Measurements from ENCODE around the gene ZNF84. TPM values are rescaled to one million over a fixed set of nuclear protein-coding genes. Genes with fewer than 3 reads are reported as not detected.

Gene ZNF84
- total and polyA plus RNA-seq, 10 of the 15 experiments (the other 5 are each of a cell fraction or from before 2014, with no cell fraction given) = 10.4 to 35.3 (median 16.6) TPM

DNA sequence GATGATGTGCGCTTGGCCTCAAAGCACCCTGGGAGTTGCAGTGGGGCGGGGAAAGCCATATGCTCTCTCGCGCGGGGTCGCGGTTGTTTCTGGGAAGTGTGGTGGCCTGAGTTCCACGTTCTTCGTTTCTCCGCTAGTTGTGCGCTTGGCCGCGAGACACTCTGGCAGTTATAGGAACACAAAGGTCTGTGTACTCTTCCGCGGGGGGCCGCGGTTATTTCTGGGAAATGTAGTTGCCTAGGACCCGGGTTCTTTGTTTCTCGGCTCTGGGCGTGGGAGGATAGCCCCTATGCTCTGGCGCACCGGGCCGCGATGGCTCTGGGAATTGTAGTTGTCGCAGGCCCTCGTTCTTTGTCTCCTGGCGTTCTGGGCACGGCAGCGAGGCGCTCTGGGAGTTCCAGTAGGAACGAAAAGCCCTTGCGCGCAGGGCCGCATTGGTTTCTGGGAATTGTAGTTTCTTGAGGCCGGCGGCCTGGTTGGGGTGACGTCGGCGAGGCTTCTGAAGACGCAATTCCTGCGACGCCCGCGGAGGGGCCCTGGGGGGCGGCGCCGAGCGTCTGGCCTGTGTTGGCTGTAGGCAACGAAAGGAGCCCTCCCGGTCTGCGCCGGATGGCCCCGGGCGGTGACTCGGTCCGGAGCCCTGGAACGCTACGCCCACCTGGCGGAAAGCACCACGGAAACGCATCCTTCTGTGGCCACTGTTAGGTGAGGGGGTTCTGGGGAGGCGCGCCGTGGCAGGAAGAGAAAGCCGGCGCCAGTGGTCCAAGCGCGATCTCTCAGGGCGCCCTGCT lies 43.3 kb downstream of the ZNF84 start, which contains the start of gene ZNF140 (continued):
- TF ChIP-seq SIX5 (IDR thresholded peaks at IDR 0.05; ENCODE audit: low read depth, low read length, severe bottlenecking) = peak; percentile 73
- TF ChIP-seq SP1 (IDR thresholded peaks at IDR 0.05; ENCODE audit: low read depth, low read length) = no peak
- TF ChIP-seq TARDBP (IDR thresholded peaks at IDR 0.05; ENCODE audit: borderline replicate concordance) = no peak; the same call in 1 of the 2 replicates
- peak; percentile 55 for TF ChIP-seq SMAD5 (IDR thresholded peaks at IDR 0.05; ENCODE audit: low read depth)
- peak; percentile 69 for TF ChIP-seq GABPA (IDR thresholded peaks at IDR 0.05; ENCODE audit: low read depth)
- TF ChIP-seq, protein P1, sequence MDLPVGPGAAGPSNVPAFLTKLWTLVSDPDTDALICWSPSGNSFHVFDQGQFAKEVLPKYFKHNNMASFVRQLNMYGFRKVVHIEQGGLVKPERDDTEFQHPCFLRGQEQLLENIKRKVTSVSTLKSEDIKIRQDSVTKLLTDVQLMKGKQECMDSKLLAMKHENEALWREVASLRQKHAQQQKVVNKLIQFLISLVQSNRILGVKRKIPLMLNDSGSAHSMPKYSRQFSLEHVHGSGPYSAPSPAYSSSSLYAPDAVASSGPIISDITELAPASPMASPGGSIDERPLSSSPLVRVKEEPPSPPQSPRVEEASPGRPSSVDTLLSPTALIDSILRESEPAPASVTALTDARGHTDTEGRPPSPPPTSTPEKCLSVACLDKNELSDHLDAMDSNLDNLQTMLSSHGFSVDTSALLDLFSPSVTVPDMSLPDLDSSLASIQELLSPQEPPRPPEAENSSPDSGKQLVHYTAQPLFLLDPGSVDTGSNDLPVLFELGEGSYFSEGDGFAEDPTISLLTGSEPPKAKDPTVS (IDR thresholded peaks at IDR 0.05; ENCODE audit: low read depth, low read length) = no peak
- TF ChIP-seq PAX8 (IDR thresholded peaks at IDR 0.05) = no peak
- TF ChIP-seq STAT1 (conservative IDR thresholded peaks at IDR 0.05) = no peak; the same call in 1 of the 2 replicates
- no peak for TF ChIP-seq CBX3 (IDR thresholded peaks at IDR 0.05; ENCODE audit: borderline replicate concordance, low read depth)
- 0 out of 2 replicates have a peak, but pooled peaks have one; percentile 50 for TF ChIP-seq ASH2L (IDR thresholded peaks at IDR 0.05; ENCODE audit: borderline replicate concordance, low read depth)
- TF ChIP-seq, protein P2, sequence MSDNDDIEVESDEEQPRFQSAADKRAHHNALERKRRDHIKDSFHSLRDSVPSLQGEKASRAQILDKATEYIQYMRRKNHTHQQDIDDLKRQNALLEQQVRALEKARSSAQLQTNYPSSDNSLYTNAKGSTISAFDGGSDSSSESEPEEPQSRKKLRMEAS (IDR thresholded peaks at IDR 0.05; ENCODE audit: low read depth, low read length) = 0 out of 2 replicates have a peak, but pooled peaks have one; percentile 5
- TF ChIP-seq JUND (IDR thresholded peaks at IDR 0.05; ENCODE audit: low read depth, low read length) = no peak
- peak in 1 of 2 experiments; percentile 68; a peak in 1 of 3 replicates for TF ChIP-seq EGR1 (IDR thresholded peaks at IDR 0.05; ENCODE audit: borderline replicate concordance in 1 of 2, low read depth in 2 of 2, low read length in 2 of 2)
- TF ChIP-seq, protein P3, sequence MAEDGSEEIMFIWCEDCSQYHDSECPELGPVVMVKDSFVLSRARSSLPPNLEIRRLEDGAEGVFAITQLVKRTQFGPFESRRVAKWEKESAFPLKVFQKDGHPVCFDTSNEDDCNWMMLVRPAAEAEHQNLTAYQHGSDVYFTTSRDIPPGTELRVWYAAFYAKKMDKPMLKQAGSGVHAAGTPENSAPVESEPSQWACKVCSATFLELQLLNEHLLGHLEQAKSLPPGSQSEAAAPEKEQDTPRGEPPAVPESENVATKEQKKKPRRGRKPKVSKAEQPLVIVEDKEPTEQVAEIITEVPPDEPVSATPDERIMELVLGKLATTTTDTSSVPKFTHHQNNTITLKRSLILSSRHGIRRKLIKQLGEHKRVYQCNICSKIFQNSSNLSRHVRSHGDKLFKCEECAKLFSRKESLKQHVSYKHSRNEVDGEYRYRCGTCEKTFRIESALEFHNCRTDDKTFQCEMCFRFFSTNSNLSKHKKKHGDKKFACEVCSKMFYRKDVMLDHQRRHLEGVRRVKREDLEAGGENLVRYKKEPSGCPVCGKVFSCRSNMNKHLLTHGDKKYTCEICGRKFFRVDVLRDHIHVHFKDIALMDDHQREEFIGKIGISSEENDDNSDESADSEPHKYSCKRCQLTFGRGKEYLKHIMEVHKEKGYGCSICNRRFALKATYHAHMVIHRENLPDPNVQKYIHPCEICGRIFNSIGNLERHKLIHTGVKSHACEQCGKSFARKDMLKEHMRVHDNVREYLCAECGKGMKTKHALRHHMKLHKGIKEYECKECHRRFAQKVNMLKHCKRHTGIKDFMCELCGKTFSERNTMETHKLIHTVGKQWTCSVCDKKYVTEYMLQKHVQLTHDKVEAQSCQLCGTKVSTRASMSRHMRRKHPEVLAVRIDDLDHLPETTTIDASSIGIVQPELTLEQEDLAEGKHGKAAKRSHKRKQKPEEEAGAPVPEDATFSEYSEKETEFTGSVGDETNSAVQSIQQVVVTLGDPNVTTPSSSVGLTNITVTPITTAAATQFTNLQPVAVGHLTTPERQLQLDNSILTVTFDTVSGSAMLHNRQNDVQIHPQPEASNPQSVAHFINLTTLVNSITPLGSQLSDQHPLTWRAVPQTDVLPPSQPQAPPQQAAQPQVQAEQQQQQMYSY (CRISPR knock-in tag; IDR thresholded peaks at IDR 0.05) = no peak
- TF ChIP-seq, protein P4, sequence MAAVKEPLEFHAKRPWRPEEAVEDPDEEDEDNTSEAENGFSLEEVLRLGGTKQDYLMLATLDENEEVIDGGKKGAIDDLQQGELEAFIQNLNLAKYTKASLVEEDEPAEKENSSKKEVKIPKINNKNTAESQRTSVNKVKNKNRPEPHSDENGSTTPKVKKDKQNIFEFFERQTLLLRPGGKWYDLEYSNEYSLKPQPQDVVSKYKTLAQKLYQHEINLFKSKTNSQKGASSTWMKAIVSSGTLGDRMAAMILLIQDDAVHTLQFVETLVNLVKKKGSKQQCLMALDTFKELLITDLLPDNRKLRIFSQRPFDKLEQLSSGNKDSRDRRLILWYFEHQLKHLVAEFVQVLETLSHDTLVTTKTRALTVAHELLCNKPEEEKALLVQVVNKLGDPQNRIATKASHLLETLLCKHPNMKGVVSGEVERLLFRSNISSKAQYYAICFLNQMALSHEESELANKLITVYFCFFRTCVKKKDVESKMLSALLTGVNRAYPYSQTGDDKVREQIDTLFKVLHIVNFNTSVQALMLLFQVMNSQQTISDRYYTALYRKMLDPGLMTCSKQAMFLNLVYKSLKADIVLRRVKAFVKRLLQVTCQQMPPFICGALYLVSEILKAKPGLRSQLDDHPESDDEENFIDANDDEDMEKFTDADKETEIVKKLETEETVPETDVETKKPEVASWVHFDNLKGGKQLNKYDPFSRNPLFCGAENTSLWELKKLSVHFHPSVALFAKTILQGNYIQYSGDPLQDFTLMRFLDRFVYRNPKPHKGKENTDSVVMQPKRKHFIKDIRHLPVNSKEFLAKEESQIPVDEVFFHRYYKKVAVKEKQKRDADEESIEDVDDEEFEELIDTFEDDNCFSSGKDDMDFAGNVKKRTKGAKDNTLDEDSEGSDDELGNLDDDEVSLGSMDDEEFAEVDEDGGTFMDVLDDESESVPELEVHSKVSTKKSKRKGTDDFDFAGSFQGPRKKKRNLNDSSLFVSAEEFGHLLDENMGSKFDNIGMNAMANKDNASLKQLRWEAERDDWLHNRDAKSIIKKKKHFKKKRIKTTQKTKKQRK (IDR thresholded peaks at IDR 0.05; ENCODE audit: low read depth, low read length) = no peak
- TF ChIP-seq ZNF384 (IDR thresholded peaks at IDR 0.05; ENCODE audit: borderline replicate concordance, low read depth, low read length) = no peak
- TF ChIP-seq, protein P5, sequence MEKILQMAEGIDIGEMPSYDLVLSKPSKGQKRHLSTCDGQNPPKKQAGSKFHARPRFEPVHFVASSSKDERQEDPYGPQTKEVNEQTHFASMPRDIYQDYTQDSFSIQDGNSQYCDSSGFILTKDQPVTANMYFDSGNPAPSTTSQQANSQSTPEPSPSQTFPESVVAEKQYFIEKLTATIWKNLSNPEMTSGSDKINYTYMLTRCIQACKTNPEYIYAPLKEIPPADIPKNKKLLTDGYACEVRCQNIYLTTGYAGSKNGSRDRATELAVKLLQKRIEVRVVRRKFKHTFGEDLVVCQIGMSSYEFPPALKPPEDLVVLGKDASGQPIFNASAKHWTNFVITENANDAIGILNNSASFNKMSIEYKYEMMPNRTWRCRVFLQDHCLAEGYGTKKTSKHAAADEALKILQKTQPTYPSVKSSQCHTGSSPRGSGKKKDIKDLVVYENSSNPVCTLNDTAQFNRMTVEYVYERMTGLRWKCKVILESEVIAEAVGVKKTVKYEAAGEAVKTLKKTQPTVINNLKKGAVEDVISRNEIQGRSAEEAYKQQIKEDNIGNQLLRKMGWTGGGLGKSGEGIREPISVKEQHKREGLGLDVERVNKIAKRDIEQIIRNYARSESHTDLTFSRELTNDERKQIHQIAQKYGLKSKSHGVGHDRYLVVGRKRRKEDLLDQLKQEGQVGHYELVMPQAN (conservative IDR thresholded peaks at IDR 0.05) = peak; percentile 63; the same call in 1 of the 2 replicates
